Endothelial cell of umbilical vein (primary cell): ENCODE measurements around the gene DISP3. TPM values are rescaled to one million over a fixed set of nuclear protein-coding genes. Genes with fewer than 3 reads are reported as not detected.

Experiments used
- BruUV-seq: library from RNA; stranded (reverse); fragments of 400-500 nt; replicated peaks from 2 replicates; lab custom pipeline; 2021; lab: Mats Ljungman, UMichigan
- CTCF ChIA-PET: fragments of 300-600, 350-600 bp; sonication (Branson Sonifier 250); formaldehyde crosslinking; loops from one replicate; lab custom pipeline; 2021; ENCODE audit warnings: antibody characterized with exemption, inconsistent platforms; lab: Charles Lee
- POLR2A ChIA-PET: fragments of 300-600, 350-600 bp; sonication (Branson Sonifier 250); formaldehyde crosslinking; loops from one replicate; lab custom pipeline; 2021; ENCODE audit warnings: antibody characterized with exemption, inconsistent platforms; lab: Charles Lee
- DNase-seq: peaks from one replicate; pipeline ENCODE4 v3.0.0-alpha.2; 2011; ENCODE audit warnings: low read depth, low spot score
- FAIRE-seq: peaks from 2 replicates; lab custom pipeline; 2011; peaks lifted over from hg19 to GRCh38; lab: Jason Lieb, UNC
- H2AFZ ChIP-seq: 2 replicates; pipeline ENCODE4 v1.6.0; 2012; ENCODE audit warnings: low read depth, low read length, control low read depth, inconsistent platforms
- H3K27ac ChIP-seq: 2 replicates; pipeline ENCODE4 v1.5.1; 2011; ENCODE audit warnings: low read depth, mild to moderate bottlenecking, control low read depth, low read length, moderate library complexity; ENCODE audit not compliant: insufficient read depth
- H3K27me3 ChIP-seq, 2 experiments: 2 replicates each; pipeline versions ENCODE4 v1.6.0 to v1.6.1; 2011; ENCODE audit warnings: low read length in 2 of 2, mixed read lengths in 1 of 2; ENCODE audit not compliant: control insufficient read depth in 2 of 2, insufficient read depth in 2 of 2
- H3K36me3 ChIP-seq, 2 experiments: 2 replicates in 1 of 2; 3 replicates in 1 of 2; pipeline ENCODE4 v1.5.1; 2011; ENCODE audit warnings: low read length in 2 of 2, mild to moderate bottlenecking in 1 of 2, moderate library complexity in 1 of 2; ENCODE audit not compliant: control insufficient read depth in 2 of 2, insufficient read depth in 2 of 2; ENCODE audit errors: extremely low read depth in 1 of 2
- H3K4me1 ChIP-seq: 3 replicates; pipeline ENCODE4 v1.5.1; 2011; ENCODE audit warnings: mild to moderate bottlenecking, low read length; ENCODE audit not compliant: control insufficient read depth, insufficient read depth; ENCODE audit errors: extremely low read depth
- H3K4me2 ChIP-seq: 2 replicates; pipeline ENCODE4 v1.6.1; 2011; ENCODE audit warnings: low read length, control low read depth, mixed read lengths; ENCODE audit not compliant: insufficient read depth
- H3K4me3 ChIP-seq, 3 experiments: fragments of 200-600 bp in 1 of 3; sonication (generic), shearing (Covaris generic) in 1 of 3; replicated peaks in 1 of 3; 2 replicates each; pipeline ENCODE4 v1.5.1; 2011 to 2016; ENCODE audit warnings: control low read depth in 3 of 3, low read length in 3 of 3, mild to moderate bottlenecking in 2 of 3, inconsistent platforms in 1 of 3, low read depth in 1 of 3, moderate library complexity in 1 of 3; ENCODE audit not compliant: insufficient read depth in 1 of 3
- H3K79me2 ChIP-seq: 2 replicates; pipeline ENCODE4 v1.6.0; 2012; ENCODE audit warnings: low read length, inconsistent platforms; ENCODE audit not compliant: control insufficient read depth, insufficient read depth
- H3K9ac ChIP-seq: replicated peaks from 2 replicates; pipeline ENCODE3; 2011; ENCODE audit warnings: low read length, control low read depth; ENCODE audit not compliant: insufficient read depth; ENCODE audit errors: extremely low read depth
- H3K9me1 ChIP-seq: replicated peaks from 3 replicates; pipeline ENCODE4 v1.6.0; 2011; ENCODE audit warnings: mild to moderate bottlenecking, low read length; ENCODE audit not compliant: control insufficient read depth, insufficient read depth; ENCODE audit errors: extremely low read depth
- H3K9me3 ChIP-seq: replicated peaks from 2 replicates; pipeline ENCODE4 v1.5.1; 2012; ENCODE audit warnings: low read length, inconsistent platforms; ENCODE audit not compliant: control insufficient read depth, insufficient read depth
- H4K20me1 ChIP-seq: replicated peaks from 2 replicates; pipeline ENCODE3; 2011; ENCODE audit warnings: mild to moderate bottlenecking, low read length; ENCODE audit not compliant: control insufficient read depth, insufficient read depth; ENCODE audit errors: extremely low read depth
- CTCF ChIP-seq, 2 donors: IDR thresholded peaks; 1 replicate in 1 of 2; 2 replicates in 1 of 2; pipeline ENCODE4 v1.5.1; 2011; ENCODE audit warnings: low read length in 2 of 2, mild to moderate bottlenecking in 2 of 2, moderate library complexity in 2 of 2, control low read depth in 1 of 2, inconsistent platforms in 1 of 2, low read depth in 1 of 2; ENCODE audit not compliant: insufficient read depth in 1 of 2; ENCODE audit errors: extremely low read depth in 1 of 2
- EZH2 ChIP-seq: IDR thresholded peaks from 2 replicates; pipeline ENCODE4 v1.6.1; 2012; ENCODE audit warnings: borderline replicate concordance, low read depth, mild to moderate bottlenecking, moderate library complexity, low read length, inconsistent platforms; ENCODE audit not compliant: severe bottlenecking
- FOS ChIP-seq: IDR thresholded peaks from 2 replicates; pipeline ENCODE4 v1.6.1; 2011; ENCODE audit warnings: mild to moderate bottlenecking, low read length, moderate library complexity, borderline replicate concordance; ENCODE audit not compliant: insufficient read depth
- MYC ChIP-seq: IDR thresholded peaks from one replicate; pipeline ENCODE4 v1.6.1; 2011; ENCODE audit warnings: mild to moderate bottlenecking, low read depth, low read length
- POLR2A ChIP-seq: IDR thresholded peaks from 2 replicates; pipeline ENCODE4 v1.6.1; 2012; ENCODE audit warnings: low read depth, mild to moderate bottlenecking, control low read depth, low read length
- POLR2AphosphoS5 ChIP-seq: IDR thresholded peaks from 2 replicates; pipeline ENCODE4 v1.6.1; 2012; ENCODE audit warnings: low read depth, mild to moderate bottlenecking, control low read depth, low read length, moderate library complexity; ENCODE audit not compliant: insufficient read depth
- dilution Hi-C: fragments of 300-500 bp; cut with MboI; formaldehyde crosslinking; loops from one replicate; pipeline ENCODE4 v1.15.0; 2019; ENCODE audit warnings: low sequenced_read_pairs; ENCODE audit not compliant: extremely low pct_ligation_motif_present
- intact Hi-C: fragments of 100-400 bp; cut with micrococcal nuclease; formaldehyde crosslinking; loops from one replicate; pipeline ENCODE4 v1.10.0; 2022
- polyA plus RNA-seq, 4 experiments: library from polyadenylated mRNA; depleted of rRNA in 3 of 4; stranded (reverse) in 3 of 4; unstranded in 1 of 4; fragments of >200 nt; gene quantifications; 2 replicates each; pipeline versions ENCODE4 v1.2.1 to v1.2.3, GENCODE V29; 2011 to 2012; ENCODE audit warnings: missing spikeins in 1 of 4
- total RNA-seq: library from RNA; stranded (reverse); gene quantifications from 2 replicates; pipeline ENCODE4 v1.2.3, GENCODE V29; 2021
- TF ChIP-seq, protein P1 (sequence below): IDR thresholded peaks from 2 replicates; pipeline ENCODE4 v1.6.1; 2011; ENCODE audit not compliant: insufficient read depth, insufficient read length

DISP3 gene
- total and polyA plus RNA-seq, 2 donors (not counting 3 experiments of a cell fraction or from before 2014, with no cell fraction given), result 0.26 to 0.49 TPM

- FAIRE-seq (no peak), DNase-seq (no peak)
- H3K79me2 ChIP-seq, result no peaks in the 10 kb centered on the region
- intact Hi-C loops, result no loop called here
- H3K9me3 ChIP-seq, result no peaks in the 10 kb centered on the region
- H3K9me1 ChIP-seq, result no peaks in the 10 kb centered on the region
- ChIA-PET POLR2A (no interaction called here), CTCF (no interaction called here)
- H4K20me1 ChIP-seq, result no peaks in the 10 kb centered on the region
- dilution Hi-C loops, result no loop called here
- TF ChIP-seq MYC (no peak), POLR2A (no peak), FOS (no peak), CTCF (IDR thresholded peaks at IDR 0.05; ENCODE audit: extremely low read depth in 1 of 2, insufficient read depth in 1 of 2, low read depth in 1 of 2, low read length in 2 of 2) (no peak), POLR2AphosphoS5 (no peak), EZH2 (no peak)
- TF ChIP-seq, protein P1, sequence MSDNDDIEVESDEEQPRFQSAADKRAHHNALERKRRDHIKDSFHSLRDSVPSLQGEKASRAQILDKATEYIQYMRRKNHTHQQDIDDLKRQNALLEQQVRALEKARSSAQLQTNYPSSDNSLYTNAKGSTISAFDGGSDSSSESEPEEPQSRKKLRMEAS, result no peak
- H2AFZ ChIP-seq, result no peak overlapping the region
- H3K36me3 ChIP-seq, result no peaks in the 10 kb centered on the region
- H3K9ac ChIP-seq, result no peak overlapping the region
- H3K4me1 ChIP-seq, result no peaks in the 10 kb centered on the region
- H3K4me2 ChIP-seq, result no peak overlapping the region
- no peak overlapping the region for H3K27ac ChIP-seq
- H3K27me3 ChIP-seq, result no peaks in the 10 kb centered on the region
- H3K4me3 ChIP-seq, result no peak overlapping the region
- BruUV-seq, result no TSS peak
Measured at GRCh38 chr1:11521582-11522399, 42.8 kb downstream of the DISP3 start.
